Measurements from ENCODE around the gene JKAMP.

JKAMP gene

DNA sequence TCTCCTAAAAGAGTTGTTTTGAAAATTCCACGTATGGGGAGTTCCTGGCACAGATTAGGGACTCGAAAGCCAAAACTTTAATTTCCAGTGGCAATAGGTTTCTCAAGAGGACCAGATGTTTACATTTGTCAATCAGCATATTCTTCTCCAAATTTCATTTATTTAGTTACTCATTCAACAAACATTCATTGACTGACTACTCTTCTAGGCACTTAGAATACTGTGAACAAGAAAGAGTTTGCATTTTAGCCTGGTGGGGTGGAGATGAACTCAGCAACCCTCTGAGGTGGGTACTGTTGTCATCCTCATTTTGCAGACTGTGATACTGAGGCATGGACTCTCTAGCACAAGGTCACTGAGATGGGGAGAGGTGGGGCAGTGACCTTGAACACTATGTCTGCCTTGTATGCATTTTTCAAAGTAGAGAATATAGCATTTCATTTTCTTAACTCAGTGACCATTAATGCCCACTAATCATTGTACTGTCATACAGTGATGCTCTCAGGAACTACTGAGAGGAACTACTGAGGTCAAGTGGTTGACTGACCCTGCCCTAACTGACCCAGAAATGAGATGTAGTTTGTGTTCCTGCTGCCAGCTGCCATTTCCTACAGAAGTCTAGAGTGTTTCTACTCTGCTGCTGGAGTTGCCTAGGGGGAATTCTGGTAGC lies 2.3 kb upstream of the JKAMP start:
- DNase-seq, result peak; percentile 24

DNA sequence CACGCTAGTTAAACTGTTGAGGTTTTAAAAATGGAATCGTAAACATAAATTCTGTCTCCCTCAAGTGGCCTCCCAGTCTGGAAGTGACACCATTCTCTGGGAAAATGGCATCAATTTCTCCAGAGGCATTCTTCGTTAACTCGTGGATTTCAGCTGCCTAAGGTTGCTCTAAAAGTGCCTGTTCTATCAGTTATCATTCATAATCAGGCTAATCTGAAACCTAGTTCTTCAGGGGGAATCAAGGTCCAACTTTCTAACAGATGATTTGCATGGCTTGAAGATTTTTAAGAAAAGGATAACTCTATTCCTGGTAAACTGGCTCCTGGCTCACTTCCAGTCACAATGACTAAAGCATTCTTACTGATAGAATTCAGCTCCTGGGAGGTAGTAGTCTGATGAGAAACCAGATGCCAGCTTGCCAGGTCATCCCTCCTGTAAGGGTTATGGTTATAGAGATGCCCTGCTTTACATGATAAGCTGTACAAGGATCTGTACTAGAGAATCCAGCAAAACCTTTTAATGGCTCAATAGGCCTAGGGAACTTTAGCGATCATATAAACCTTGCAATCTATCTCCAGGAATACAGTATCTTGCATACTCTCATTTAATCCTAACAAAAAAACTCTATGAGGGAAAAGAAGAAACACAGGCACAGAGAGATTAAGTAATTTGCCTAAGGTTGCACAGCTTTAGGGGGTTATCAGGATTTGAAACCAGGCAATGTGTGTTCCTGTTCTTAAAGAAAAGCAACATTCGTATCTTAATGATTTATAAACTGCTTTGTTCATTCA lies 1.6 kb upstream of the JKAMP start:
- DNase-seq, result peak; percentile 19

DNA sequence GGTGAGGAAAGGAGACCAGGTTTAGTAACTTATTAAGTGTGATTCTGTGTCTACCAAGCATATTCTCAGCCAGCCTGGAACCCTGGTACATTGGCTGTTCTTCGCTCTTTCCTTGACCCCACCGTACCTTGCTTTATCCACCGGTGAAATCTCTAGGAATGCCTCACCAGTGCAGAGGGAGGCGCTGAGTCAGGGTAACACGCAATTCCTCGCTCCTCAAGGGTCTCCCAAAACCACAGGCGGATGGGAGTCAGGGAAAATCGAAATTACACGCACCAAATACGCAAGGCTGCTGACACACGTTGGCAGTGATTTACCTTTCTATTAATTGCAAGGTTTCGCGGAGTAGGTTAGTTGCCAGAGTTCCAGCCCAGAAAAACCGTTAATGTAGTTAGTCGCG lies 954 bp upstream of the JKAMP start:
- DNase-seq, result no peak

DNA sequence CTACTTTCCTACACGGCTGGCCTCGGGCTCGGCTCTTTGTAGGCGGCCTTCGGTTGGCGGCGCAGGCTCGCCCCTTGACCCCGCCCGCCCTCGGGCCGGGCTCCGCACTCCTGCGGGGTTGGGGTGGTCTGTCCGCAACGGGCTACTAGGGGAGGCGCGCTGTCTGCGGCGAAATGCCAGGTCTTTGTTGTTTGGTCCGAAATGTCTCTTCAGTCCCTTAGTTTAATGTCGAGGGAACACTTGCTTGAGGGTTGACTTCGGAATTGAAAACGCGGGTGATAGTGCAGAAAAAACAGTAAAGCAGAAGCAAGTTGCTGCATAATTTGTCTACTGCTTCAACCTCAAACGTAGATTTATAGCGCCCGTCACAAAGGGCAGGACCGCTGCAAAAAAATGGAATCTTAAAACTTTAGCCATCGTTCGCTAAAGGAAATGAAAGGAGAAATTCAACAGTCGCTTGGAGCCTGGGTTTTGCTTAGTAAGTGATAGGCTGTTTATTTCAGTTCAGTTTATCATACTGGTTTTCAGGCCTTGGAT lies 390 bp downstream of the JKAMP start:
- DNase-seq, result peak; percentile 37

DNA sequence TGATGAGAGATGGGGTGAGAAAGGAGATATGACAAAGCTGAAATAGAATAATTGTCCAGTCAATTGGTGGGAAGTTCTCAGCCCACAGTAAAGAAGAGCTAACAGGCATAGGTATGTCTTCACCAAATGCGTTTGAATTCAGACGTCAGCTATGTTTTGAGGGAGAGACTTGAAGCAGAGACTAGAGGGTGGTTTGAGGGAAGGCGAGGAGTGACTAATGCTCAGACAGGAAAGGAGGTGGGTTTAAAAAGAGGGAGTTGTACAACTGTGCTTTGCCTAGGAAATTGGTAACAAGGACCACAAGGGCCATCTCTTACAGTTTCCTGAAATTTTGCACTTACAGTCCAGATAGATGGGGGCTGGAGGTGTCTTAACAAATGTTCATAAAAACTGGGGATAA lies 6.4 kb downstream of the JKAMP start:
- no peak for DNase-seq

DNA sequence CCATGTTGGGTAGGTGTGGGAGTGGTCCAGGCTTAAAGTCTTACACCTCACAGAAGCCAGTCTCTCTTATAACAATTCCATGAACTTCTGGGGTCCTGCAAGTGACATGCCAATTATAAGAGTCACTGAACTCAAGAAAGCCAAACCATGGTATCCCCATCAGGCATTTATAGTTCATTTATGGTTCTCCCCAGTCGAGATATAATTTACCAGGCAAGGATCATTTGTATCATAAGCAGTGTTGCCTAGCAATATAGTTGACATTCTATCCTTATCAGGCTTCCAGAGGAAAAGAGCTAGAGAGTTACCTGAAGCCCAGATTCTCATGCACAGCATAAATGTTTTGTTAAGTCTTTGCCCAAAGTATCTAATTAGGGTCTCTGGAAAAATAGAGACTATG lies 8.1 kb downstream of the JKAMP start:
- DNase-seq, result no peak

DNA sequence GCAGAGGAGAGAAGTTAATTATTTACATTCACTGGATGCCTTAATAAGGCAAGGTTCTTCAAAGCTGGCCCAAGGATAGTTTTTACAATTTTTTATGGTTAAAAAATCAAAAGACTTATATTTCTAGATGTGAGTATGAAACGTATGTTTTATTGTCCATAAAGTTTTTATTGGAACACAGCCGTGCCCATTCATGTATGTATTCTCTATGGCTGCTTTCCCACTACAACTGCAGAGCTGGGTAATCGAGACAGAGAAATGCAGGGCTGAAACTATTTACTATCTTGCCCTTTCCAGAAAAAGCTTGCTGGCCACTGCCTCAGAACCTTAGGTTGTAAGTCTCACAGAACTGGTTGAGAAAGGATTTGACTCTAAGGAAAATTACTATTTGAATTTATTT lies 16.4 kb downstream of the JKAMP start:
- DNase-seq, result no peak

DNA sequence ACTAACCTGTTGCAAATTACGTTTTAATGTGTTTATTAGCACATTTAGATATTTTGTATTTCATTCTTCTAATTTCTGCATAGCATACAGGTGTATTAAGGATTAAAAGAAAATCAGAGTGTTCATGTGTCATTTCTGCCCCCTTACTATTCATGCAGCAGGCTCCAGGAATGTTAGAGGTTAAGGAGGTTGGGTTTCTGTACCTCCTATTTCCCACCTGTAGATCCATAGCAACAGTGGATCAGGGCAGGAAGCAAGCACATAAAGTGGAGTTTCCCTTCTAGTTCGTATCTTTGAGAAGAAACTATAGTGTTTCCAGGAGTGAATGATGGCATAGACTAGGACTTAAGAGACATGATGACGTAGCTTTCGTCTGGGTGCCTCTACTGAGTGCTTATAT lies 18.9 kb downstream of the JKAMP start:
- no peak for DNase-seq

DNA sequence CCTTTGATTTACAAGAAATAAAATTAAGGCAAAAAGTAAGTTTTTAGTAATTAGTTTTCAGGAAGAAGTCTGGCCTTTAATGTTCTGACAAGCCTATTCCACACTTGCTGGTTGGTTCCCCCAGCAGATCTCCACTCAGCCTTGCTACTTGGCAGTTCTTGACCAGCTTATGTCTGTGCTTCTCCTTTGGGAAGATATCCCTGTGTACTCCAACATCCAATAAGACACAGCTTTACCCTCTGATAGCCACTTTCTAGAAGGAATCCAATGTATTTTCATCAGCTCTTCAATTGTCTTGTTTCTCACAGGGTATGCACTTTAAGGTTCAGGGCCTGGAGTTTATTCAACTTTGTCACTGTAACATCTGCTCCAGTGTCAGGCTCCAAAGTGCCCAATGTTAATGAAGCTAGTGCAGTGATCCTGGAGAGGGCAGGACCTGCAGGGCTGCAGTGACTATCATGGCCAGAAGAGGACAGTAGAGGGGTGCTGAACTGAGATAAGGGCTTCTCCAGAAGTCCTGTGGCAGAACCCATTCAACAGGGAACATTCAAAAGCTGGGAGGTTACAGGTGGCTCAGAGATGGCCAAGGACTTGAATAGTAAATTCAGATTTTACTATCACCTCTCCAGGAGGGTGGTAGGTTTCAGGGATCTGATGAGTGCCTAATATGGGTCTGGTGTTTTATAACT lies 22.9 kb downstream of the JKAMP start:
- DNase-seq, result peak; percentile 33

DNA sequence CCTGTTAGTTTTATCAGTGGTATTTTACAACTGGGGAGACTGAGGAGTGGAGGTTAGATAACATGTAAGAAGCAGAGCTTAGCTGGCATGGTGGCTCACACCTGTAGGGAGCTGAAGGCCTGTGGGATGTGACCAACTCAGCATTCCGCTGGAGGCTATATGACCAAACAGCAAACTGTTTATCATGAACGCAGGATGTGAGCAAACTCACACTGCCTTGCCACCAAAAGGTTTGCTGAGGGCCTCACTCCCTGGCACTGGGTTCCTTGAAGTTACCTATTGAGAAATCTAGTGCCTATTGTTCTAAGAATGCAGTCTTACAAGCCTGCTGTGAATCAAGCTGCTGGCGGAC lies 23.4 kb downstream of the JKAMP start:
- DNase-seq, result no peak

DNA sequence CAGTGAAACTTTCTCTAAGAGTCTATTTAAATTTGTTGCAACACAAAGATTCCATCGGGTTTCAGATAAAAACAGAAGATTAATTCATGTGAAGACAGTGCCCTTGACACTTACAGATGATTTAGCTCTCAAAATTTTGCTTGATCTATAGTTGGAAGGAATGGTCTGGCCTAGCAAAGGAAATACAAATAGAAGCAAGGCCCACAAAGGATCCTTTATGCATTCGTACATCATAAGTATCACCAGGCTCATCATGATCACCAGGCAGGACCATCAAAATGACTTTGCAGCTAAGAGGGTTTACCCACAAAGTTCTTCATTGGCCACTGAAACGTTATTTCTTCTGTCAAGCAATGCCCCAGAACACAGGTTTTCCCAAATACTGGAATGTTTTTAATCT lies 24.8 kb downstream of the JKAMP start:
- no peak for DNase-seq

DNA sequence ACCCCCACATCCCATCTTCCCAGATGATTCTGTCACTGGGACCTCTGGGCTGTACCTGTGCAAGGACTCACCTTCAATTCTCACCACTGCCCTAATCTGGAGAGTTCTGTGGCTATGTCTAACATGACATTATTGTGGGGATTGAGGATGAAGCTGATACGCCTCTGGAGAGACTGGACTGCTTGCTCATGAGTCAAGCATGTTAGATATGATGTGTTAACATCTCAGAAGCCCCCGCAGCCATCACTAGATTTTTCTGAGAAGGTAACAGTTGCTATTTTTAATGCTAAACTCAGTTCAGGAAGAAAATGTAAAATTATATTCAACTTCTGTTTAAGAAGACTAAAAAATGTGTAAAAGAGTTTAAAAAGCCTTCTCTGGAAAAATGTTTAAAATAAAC lies 25.7 kb downstream of the JKAMP start:
- no peak for DNase-seq

DNA sequence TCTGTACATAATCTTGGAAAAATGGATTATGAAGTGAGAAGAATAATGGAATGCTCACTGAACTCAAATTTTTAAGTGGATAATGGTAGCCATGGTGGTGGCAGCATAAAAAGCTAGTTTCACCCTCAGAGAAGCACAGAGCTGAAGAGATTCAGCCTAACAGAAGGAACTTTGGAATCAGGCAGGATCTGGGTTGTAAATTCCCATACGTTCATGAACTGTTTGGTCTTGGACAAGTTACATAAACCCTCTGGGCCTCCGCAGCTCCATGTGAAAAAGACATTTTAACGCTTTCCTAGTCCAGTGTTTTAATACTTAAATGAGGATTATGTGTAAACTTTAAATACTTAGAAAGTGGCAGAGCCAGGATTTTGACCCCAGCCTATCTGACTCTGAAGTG lies 26.6 kb downstream of the JKAMP start:
- DNase-seq, result no peak

DNA sequence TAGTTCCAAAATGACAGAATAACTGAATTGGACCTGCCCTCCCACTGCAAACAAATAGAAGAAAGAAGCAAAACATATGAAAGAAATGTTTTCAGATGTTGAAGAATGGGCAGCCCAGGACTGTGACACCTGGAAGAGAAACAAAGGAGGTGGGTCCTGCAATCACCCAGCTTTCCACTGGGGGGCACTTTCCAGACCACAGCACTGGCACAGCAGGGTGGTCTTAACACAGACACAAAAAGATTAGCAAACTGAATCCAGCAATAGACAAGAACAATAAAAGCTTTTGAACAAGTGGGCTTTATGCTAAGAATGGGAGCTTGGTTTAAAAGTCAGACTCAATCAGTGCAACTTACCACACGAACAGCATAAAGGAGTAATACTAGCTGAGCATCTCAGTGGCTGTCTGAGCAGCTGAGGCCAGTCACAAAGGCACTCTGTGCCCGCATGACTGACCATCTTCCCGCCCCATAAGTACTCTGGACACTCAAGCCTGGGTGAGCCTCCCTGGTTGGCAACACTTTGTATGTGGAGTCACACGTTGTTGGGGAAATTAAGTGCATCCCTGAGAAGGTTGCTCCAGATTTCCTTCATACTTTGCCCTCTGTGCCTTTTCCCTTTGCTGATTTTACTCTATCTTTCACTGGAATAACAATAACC lies 27.7 kb downstream of the JKAMP start:
- DNase-seq, result no peak

DNA sequence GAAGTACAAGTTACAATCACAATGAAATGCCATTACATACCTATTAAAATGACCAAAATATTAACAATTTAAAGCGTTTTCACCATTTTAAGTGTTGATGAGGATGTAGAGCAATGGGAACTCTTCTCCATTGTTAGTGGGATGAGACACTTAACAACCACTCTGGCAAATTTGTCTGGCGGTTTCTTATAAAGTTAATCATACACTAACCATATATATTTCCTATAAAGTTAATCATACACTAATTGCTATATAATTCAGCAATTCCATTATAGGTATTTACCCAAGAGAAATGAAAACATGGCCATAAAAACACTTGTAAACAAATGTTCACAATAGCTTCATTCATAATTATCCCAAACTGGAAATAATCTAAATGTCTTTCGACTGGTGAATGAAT lies 35.9 kb downstream of the JKAMP start:
- no peak for DNase-seq

DNA sequence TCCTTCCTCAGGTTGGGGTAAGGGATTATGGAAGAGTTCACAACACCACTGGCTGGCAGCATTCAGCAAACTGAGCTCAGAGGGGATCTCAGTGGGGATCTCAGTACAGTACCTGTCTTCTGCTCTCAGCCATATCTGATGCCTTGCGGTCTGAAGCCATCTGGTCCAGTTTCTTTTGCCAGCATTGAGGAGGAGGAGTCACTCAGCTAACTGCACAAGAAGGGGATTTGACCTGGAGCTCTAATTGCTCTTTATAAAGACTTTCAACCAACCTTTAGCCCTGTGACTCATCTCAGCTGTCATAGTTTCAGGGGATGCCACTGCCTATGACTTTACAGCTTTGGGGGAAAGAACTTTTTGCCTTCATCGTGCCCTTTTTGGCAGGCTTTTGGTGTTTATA lies 44.9 kb downstream of the JKAMP start:
- DNase-seq, result no peak

DNA sequence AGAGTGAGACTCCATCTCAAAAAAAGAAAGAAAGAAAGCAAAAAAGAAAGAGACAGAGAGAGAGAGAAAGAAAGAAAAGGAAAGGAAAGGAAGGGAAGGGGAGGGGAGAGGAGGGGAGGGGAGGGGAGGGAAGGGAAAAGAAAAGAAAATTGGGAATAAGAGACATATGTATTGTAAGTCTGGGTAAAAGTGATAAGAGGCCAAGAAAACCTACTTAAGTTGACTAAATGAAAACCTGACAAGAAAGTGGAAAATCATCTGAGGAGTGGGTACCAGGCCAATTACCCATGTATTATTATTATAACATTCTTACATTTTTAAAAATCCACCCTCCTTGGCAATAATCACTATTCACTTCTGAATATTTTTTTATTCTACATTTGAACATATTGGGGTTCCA lies 46.0 kb downstream of the JKAMP start:
- no peak for DNase-seq

DNA sequence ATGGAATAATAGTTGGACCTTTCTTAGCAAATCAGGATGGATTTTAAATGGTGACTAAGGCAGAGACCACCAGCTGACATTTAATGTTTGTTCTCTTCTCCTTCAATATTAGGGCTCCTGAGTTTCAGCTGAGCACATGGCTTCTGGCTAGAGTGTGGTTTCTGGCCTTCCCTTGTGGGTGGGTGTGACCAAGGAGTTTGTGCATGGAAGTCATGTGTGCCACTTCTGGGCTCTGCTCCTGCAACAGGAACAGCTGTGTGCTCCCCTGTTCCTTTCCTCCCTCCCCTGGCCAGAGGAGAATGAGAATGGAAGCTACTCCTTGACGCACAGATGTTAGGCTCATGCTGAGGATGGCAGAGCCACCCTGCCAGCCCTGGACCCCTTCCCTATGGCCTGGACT lies 48.1 kb downstream of the JKAMP start:
- DNase-seq, result no peak

DNA sequence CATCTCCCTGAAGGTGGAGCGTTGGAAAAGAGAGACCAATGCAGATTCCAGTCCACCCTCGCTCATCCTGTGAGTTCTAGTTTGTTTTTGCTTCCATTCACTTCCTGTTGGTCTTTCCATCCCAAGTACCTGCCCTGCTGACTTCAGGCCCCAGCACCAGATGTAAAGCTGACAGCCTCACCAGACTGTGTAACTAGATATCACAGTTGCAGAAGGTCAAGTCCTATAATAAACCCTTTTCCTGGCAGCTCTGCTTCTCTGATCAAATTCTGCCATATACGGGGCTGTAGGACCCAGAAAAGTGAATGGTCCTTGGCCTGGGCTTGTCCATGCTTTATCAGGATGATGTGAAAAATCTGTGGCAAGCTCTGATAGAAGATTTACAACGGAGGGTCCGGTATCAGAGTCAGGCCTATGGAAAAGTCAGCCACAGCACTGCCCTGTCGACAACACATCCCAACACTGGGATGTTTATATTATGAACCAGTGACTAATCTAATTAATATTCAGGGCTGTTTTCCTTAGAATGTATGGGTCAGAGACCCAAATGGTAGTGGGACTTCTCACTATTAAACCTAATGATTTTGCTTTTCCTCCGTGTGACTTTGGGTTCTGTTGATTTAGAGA lies 50.2 kb downstream of the JKAMP start:
- DNase-seq, result no peak

DNA sequence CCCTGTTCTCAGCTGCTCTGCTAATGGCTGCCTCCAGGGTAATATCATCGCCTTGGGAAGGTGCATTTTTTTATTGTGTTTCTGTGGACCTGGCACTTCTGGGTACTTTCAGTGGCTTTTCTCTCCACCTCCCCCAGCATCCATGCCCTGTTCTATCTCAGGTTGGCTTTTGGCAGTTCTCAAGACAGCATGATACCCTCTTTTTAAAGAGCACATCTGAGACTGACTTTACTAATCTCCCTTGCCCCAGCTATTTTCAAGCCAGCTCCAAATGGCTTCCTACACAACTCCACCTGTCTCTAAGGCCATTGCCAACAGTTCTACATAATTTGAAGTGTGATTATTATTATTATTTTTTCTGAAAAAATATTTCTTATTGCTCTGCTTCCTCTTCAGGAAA lies 53.2 kb downstream of the JKAMP start:
- DNase-seq, result no peak

DNA sequence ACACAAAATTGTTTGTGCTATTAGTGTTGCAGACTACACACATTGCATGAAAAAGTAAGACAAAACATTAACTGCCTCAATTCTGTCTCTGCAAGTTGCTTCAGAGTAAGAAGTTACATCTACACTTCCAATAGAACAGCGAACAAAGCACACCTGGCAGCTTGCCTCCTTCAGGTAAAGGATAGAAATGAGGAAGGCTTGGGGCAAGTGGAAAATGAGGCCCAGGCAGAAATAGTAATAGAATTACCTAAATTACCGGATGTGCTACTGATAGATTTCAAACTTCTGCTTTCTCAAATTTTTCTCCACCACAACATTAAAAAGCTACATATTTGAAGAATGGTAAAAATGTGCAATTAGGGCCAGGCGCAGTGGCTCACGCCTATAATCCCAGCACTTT lies 54.6 kb downstream of the JKAMP start:
- DNase-seq, result no peak

DNA sequence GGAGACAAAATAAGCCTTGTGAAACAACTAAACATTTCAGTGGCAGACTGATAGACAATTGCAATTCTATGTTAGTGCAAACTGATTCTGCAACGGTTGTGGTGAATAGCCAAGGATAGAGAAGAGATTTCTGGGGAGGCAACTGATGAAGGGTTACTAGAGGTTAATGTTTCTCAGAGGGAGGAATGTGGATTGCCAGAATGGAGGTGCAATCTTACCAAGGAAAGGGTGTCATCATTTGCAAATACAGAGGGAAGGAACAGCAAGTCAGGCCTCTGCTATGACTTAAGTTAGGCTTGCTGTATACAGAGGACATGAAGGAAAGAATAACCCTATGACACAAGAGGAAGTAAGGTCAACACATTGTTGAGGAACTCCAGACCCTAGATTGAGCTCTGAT lies 56.5 kb downstream of the JKAMP start:
- DNase-seq, result no peak

DNA sequence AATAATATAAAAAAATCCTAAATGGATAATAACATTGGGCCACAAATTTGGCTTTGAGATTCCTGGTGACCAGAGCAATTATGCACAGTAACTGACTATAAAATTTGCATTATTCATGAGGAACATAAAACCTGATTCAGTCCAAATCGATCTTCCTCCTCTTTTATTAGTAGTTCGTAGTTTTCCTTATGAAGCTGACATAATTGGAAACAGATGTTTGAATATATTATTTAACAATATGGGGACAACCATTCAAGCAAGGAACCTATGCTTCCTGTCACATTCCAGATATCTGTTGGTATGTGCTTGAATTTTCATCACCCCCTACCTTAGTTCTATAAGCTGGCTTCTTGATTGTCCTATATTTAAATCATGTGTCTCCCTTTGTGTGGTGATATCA lies 57.4 kb downstream of the JKAMP start:
- no peak for DNase-seq
